GM12872 (cell line): ENCODE data around the gene C13orf42.

Experiments
- TF ChIP-seq, protein P1 (sequence below): IDR thresholded peaks from 3 replicates; pipeline ENCODE4 v1.5.1; 2011; ENCODE audit warnings: low read depth, mild to moderate bottlenecking, low read length, moderate library complexity; ENCODE audit not compliant: insufficient read depth

The C13orf42 gene

DNA sequence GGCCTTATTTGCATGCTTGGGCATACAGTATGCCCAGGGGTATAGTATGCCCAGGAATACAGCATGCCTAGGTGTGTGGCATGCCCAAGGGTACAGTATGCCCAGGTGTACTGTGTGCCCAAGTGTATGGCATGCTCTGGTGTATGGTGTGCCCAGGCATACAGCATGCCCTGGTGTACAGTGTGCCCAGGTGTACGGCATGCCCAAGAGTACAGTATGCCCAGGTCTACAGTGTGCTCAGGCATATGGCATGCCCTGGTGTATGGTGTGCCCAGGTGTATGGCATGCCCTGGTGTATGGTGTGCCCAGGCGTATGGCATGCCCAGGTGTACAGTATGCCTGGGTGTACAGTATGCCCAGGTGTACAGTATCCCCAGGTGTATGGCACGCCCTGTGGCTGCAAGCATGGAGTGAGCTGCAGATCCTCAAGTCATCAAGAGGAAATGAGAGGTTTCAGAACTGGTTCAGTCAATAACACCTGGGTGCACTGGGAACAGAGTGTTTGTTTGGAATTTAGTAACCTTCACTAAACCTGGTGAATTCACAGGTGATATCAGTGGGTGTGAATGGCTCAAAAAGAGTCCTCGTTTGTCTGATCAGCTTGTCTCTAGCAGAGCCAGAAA, 7.8 kb upstream of the C13orf42 start:
- TF ChIP-seq, protein P1, sequence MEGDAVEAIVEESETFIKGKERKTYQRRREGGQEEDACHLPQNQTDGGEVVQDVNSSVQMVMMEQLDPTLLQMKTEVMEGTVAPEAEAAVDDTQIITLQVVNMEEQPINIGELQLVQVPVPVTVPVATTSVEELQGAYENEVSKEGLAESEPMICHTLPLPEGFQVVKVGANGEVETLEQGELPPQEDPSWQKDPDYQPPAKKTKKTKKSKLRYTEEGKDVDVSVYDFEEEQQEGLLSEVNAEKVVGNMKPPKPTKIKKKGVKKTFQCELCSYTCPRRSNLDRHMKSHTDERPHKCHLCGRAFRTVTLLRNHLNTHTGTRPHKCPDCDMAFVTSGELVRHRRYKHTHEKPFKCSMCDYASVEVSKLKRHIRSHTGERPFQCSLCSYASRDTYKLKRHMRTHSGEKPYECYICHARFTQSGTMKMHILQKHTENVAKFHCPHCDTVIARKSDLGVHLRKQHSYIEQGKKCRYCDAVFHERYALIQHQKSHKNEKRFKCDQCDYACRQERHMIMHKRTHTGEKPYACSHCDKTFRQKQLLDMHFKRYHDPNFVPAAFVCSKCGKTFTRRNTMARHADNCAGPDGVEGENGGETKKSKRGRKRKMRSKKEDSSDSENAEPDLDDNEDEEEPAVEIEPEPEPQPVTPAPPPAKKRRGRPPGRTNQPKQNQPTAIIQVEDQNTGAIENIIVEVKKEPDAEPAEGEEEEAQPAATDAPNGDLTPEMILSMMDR, result no peak

DNA sequence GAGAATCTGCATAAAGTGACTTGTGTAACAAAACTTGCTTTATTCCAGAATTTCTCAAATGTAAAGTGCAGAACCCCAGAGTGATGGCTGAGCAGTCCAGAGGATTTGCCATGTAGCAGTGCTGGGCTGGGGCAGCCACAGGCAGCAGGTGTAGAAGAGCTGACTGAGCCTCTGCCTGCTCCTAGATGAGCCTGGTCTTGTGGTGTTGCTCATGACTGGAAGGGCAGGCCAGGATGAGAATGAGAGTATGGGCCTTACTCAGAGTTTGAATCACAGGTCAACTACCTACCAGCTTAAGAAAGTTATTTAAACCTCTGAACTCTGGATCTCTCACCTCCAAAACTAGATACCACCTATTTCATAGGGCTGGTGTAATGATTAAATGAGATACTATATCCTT, 2.9 kb upstream of the C13orf42 start:
- TF ChIP-seq, protein P1, result no peak

DNA sequence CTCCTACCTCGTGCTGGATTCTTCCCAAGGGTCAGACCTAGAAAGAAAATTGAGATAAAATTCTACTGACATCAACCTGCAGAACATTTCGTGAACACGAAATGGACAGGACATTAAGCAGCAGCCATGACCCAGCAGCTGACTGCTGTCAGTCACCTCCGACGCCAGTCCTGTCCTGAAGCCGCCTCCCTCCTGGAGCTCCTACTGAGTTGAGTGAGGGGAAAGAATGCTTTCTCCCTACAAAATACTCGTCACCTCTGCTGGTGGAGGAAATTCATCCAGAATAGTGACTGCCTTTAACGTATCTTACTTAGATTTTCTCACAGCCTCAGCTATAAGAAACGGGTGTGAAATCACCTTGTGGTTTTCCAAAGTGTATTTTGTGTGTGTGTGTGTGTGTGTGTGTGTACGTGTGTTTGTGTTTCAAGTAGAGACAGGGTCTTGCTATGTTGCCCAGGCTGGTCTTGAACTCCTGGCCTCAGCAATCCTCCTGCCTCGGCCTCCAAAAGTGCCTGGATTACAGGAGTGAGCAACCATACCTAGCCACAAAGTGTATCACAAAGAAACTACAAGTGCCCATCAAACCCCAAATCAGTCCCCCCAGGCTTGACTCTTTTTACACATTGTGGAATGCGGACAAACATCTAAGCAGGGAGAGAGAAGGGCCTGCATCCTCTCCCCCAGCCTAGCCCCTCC, 2.3 kb upstream of the C13orf42 start:
- TF ChIP-seq, protein P1, result no peak

DNA sequence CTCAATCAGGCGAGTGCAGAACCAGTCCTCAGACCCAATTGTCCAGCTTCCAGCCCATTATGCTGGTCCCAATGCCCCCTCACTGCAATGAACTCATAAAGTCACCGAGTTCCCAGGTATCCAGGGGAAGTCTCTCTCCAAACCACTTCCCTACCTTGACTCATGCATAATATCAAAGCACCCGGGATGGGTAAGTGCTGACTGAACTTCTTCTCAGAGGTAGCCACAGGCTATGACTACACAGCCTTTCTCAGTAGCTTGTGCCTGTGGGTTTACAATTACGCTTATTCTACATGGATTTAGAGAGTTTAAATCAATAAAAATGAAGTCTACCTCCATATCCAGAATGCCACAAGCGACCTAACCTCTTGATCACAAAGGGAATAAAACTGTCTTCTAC, 1.7 kb upstream of the C13orf42 start:
- TF ChIP-seq, protein P1, result no peak

DNA sequence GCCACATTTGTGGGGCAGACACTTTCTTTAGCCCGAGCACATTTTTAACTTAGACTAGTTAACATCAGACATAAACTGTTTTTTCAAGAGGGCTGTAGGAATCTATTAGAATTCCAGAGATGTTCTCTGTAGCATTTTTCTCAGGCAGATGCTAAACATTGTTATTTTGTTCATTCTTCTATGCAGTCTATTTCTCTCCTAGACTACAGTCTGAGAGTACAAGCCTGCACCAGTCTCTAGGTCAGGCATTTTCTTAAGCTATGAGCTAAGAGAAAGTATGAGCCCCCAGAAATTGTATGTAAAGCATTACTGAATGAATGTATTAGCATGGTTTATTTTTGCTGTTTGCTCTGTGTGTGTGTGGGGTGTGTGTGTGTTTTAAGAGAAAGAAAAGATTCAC, 923 bp upstream of the C13orf42 start:
- TF ChIP-seq, protein P1, result no peak

DNA sequence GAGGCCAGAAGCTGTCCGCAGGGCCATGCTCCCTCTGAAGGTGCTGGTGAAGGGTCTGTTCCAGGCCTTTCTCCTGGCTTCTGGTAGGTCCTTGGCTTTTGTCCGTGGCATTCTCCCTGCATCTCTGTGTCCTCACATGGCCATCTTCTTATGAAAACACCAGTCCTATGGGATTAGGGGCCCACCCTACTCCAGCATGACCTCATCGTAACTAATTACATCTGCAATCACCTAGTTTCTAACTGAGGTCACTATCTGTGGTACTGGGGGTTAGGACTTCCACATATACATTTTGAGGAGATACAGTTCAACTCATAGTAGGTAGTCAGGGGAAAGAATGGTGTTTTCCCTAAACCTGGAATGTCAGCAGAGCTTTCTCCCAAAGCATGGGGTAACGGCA, 3.1 kb downstream of the C13orf42 start:
- TF ChIP-seq, protein P1, result no peak

DNA sequence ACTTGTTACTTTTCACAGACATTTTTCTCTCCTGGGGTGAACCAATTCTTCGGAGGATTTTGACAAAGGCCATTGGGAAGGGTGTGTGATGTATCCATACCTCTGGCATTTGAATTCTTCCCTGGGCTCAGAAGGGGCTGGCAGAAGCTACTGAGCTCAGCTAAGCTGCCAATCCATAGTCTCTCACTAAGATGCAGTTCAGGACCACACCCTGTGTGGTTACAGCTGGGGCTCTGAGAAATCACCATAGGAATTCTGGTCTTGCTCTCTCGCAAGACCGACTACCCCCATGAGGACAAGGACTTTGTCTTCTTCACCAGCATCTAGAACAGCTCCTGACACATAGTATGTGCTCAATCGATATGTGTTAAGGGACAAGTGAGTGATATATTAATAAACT, 6.0 kb downstream of the C13orf42 start:
- TF ChIP-seq, protein P1, result no peak
